Lung microvascular endothelial cell (primary cell): ENCODE data around the gene CD4. TPM values are rescaled to one million over a fixed set of nuclear protein-coding genes. Genes with fewer than 3 reads are reported as not detected.

Source experiments
- DNase-seq, 2 donors: peaks; one replicate each; pipeline versions ENCODE4 v3.0.0 to v3.0.0-alpha.2; 2010; ENCODE audit warnings: low read depth in 2 of 2
- total RNA-seq: library from RNA; depleted of rRNA; stranded (reverse); fragments of >200 nt; gene quantifications from 2 replicates; pipeline ENCODE4 v1.2.1, GENCODE V29; 2014

The CD4 gene
- total RNA-seq, 1 donor from 2014 or later = not detected

DNA sequence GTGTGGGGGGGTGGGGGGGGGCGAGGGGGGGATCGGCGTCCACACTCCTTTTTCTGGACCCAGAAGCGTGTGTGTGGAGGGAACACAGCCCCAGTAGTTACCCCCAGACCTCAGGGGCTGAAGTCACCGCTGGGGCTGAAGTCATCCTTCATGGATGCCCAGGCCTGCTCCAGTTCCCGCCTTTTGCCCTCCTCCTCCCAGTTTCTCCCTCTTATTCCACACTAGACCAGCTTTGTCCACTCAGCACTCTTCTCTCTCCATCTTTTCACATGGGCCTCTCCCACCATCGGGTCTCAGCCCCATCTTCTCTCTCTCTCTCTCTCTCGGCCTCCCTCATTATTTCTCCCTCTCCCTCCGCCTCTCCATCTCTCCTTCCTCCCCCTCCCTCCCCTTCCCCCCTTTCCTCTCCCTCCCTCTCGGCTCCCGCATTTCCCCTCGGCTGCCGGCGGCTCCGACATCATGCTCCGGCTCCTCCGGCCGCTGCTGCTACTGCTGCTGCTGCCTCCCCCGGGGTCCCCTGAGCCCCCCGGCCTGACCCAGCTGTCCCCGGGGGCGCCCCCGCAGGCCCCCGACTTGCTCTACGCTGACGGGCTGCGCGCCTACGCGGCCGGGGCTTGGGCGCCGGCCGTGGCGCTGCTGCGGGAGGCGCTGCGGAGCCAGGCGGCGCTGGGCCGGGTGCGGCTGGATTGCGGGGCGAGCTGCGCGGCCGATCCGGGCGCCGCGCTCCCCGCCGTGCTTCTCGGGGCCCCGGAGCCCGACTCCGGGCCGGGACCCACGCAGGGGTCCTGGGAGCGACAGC lies 38.9 kb downstream of the CD4 start, which contains the start of gene P3H3:
Gene P3H3 (plus strand): TSS at position 426 of the 799 bp plus-strand sequence. CDS start 34 bp downstream, at position 460.
- DNase-seq = peak; percentile 39 to 47

DNA sequence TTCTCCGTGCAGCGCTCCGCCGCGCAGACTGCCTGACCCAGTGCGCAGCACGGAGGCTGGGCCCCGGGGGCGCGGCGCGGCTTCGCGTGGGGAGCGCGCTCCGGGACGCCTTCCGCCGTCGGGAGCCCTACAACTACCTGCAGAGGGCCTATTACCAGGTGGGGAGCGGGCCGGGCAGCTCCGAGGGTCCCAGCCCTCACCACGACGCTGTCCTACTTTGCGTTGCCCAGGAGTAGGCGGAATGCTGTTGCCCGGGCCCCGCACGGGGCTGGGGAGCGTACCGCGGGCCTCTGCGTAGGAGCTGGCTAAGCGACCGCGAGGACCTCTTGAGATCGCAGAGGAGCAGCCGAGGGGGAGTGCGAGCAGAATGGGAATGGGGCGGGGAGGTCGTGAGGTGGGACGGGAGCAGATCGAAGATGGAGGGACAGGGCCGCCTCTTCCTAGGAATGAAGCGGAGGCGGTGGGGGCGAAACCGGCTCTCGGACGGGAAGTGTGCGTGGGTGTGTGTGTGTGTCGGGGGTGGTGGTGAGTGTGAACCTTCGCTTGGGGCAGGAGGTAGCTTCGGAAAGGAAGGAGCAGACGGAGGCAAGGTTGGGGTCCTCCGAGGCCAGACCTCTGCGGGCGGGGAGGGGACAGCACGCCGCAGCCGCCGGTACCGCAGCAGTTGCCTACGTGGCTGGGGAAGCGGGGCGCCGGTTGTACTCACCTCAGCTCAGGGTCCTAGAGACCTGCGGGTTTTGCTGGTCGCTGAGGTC lies 39.6 kb downstream of the CD4 start:
- DNase-seq = peak; percentile 58 to 66

DNA sequence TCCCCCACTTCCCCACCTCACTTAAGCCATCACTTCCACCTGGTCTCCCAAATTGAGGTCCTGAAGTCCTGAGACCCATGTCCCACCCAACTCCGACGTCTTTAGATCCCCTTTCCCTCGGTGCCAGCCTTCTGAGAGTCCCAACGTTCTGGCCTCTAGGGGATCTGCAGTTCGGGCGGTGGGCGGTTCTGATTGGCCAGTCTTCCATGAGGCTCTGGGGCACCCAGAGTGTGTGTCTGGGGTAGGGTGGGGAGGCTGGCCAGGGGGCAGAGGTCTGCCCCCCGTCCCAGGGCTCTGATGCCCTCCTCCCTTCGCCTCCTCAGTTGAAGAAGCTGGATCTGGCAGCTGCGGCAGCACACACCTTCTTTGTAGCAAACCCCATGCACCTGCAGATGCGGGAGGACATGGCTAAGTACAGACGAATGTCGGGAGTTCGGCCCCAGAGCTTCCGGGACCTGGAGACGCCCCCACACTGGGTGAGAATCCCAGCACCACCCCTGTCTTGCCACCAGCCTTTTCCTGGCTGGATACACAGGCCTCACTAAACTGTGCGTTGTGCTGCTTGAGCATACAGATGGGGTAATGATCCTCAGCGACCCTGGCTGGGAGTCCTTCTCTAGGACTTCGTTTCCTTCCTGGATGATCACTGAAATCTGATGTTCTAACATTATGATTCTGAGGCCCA lies 40.4 kb downstream of the CD4 start:
- no peak for DNase-seq

DNA sequence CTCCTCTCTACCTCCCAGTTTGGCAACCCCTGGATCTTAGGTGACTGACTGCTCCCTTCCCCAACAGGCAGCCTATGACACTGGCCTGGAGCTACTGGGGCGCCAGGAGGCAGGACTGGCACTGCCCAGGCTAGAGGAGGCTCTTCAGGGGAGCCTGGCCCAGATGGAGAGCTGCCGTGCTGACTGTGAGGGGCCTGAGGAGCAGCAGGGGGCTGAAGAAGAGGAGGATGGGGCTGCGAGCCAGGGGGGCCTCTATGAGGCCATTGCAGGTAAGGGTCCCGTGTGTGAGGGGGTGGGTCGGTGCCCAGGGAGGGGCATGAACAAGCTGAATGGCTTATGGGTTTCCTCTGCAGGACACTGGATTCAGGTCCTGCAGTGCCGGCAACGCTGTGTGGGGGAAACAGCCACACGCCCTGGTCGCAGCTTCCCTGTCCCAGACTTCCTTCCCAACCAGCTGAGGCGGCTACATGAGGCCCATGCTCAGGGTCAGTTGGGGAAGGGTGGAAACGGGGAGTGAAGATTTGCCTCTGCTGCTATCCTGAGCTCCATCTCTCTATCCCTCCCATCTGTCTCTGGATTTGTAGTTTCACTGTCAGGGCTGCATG lies 41.1 kb downstream of the CD4 start:
- DNase-seq = no peak

DNA sequence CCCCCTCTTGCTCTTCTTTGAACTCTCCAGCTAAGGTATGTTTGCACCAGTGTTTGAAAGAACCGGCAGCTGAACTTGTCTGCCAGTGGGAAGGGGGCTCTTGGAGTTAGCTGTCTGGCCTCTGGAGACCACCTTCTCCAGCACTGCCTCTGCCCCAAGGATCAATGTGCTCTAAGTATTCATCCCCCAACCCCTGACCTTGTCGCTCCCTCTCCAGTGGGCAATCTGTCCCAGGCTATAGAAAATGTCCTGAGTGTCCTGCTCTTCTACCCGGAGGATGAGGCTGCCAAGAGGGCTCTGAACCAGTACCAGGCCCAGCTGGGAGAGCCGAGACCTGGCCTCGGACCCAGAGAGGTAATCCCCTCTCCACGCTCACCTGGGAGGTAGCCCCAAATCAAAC lies 41.7 kb downstream of the CD4 start:
- no peak for DNase-seq

DNA sequence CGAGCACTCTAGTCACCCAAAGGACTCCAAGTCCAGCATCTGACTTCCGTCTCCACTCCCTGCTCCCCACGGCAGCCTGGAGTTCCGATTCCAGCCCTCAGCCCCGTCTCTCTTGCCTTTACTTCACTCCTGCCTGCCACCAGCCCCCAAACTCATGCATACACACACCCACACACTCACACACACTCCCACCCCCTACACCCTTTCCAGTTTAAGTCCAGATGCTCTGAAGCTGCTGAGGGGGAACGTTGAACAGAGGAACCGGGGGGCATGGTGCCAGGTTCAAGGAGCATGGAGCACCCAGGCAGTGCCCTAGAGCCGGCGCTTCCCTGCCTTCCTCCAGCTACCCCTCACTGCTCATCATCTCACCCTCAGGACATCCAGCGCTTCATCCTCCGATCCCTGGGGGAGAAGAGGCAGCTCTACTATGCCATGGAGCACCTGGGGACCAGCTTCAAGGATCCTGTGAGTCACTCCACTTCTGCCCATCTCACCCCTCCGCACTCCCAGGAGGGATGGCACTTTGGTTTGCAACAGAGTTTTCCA lies 42.2 kb downstream of the CD4 start:
- DNase-seq = no peak

DNA sequence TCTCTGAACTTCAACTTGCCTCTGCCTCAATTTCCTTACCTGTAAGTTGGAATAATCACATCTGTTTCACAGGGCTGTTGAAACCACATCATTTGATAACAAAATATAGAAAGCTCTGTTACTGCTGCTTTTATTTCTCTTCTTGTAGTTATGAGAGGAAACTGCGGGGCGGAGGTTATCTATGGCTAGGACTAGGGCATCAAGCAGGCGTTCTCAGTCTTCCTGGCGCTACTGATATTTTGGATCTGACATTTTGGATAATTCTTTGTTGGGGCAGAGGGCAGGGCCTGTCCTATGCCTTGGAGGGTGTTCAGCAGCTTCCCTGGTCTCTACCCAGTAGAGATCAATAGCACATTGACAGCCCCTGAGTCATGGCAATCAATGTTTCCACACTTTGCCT lies 42.8 kb downstream of the CD4 start:
- peak in 1 of 2 donors; percentile 31 for DNase-seq

DNA sequence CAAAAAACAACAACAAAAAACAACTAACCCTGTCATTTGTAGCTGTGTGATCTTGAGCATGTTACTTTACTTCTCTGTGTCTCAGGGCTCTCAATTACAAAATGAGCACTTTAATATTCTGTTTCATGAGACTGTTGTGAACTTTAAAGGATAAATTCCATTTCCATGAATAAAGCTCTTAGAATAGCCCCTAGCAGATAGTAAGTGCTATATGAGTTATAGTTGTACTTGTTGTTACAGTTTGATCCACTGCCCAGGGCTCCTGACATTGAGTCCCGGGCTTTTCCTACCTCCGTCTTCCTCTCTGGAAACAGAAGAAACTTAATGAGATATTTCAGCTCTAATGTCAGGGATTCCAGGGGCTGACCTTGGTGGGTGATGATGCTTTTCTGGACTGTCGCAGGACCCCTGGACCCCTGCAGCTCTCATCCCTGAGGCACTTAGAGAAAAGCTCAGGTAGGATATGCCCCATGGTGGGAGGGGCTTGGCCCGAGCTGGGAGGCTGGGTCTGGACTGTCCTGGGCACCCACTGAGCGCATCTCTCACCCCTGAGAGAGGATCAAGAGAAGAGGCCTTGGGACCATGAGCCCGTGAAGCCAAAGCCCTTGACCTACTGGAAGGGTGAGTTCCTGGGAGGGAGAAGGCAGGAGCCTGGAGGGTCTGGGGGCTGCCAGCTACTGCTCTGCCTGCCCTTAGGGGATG lies 44.0 kb downstream of the CD4 start:
- DNase-seq = no peak

DNA sequence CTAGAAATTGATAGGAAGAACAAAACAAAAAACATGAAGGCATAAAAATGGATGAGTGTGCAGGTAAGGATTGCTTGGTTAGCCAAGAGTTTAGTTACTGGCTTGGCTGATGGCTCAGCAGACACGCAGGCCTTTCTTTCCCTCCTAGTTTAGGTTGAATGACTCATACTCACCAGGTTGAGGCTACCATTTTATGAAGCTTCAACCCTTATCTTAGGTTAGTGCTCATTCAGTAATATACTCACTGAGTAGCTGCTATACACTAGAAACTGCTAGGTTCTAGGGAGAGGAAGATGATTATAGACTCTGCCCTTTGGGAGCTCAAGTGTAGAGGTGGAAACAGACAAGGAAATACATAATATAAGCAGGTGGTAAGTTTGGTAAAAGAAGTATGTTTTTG lies 44.9 kb downstream of the CD4 start:
- DNase-seq = no peak

DNA sequence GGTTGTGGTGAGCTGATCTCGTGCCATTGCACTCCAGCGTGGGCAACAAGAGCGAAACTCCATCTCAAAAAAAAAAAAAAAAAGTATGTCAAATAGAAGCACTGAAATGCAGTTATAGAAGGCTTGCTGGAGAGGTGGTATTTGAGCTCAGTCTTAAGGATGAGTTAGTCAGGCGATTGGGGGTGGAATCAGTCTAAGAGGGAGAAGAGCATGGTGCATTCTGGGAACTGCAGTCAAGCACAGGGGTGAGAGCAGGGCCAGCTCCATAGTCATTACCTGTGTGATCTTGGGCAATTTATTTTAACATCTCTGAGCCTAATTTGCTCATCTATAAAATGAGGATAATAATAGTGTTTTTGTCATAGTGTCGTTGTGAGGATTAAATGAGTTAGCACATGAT lies 45.5 kb downstream of the CD4 start:
- DNase-seq = no peak

DNA sequence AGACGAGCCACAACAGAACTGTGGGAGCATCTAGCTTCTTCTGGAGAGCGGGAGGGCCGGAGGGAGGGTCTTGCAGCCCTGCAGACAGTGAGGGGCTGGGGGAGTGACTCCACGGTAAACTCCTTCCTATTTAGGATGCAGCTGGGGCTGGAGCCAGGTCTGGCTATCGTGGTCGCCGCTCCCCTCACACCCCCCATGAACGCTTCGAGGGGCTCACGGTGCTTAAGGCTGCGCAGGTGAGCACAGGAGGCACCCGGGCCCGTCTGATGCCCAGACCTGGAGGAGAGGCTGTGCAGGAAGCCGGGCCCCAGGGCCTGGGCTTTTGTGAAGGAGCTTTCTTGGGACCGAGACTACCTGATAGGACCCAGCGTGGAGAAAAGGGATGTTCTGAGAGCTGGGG lies 47.5 kb downstream of the CD4 start:
- no peak for DNase-seq

DNA sequence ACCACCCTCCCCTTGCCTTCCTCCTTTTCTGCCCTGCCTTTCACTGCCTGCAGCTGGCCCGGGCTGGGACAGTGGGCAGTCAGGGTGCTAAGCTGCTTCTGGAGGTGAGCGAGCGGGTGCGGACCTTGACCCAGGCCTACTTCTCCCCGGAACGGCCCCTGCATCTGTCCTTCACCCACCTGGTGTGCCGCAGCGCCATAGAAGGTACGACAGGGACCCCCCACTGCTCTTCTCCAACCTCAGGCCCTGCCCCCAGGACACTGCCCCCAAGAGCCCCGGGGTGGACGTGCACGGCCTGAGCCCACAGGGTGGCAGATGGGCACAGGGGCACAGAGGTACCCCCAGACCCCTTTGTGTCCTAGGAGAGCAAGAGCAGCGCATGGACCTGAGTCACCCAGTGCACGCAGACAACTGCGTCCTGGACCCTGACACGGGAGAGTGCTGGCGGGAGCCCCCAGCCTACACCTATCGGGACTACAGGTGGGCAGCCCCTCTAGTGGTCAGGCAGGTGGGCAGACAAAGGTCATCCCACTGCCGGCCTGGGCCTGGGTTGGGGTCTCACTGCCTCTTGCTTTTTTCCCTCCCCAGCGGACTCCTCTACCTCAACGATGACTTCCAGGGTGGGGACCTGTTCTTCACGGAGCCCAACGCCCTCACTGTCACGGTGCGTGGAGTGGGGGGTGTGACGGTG lies 48.2 kb downstream of the CD4 start:
- no peak for DNase-seq

DNA sequence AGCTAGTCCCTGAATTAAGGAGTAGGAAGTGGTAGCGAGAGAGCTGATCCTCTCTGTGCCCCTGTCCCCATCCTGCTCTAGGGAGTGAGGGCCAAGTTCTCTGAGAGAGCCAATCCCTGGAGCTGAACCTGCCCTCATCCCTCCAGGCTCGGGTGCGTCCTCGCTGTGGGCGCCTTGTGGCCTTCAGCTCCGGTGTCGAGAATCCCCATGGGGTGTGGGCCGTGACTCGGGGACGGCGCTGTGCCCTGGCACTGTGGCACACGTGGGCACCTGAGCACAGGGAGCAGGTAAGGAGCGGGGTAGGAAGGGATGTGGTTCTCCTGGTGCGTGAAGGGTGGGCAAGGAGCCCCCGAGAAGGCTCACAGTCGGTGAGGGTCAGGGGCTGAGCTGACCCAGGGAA lies 49.5 kb downstream of the CD4 start:
- no peak for DNase-seq

DNA sequence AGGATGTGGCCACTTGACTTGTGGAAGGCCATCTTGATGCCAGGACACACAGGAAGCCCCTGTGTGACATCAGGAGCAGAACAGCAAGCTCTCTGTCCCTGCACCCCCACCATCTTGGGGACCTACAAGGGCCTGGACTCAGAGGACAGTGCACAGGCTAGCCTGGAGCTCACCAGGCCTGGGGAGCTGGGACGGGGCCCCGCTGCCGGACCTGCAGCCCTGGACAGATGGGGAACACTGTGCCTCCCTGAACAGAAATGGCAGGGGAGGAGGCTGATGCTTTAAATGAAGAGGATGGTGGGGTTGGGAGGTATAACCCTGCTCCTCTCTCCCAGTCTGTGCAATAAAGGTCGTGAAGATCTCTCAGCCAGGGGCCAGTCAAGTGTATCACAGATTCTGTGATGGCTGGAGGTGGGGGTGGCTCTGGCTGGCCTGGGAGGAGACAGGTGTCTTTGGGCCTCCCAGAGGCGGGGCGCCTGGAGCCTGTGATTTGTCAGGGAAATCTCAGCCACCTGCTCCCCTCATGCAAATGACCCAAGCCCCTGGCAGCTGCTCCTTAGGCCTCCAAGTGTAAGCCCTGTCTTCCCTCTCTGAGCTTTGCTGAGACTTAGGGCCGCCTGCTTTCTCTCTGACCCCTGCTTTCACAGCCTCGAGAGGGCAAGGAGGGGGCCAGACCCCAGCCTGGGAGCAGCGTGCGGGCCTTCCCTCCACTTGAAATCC lies 50.3 kb downstream of the CD4 start:
- no peak for DNase-seq

DNA sequence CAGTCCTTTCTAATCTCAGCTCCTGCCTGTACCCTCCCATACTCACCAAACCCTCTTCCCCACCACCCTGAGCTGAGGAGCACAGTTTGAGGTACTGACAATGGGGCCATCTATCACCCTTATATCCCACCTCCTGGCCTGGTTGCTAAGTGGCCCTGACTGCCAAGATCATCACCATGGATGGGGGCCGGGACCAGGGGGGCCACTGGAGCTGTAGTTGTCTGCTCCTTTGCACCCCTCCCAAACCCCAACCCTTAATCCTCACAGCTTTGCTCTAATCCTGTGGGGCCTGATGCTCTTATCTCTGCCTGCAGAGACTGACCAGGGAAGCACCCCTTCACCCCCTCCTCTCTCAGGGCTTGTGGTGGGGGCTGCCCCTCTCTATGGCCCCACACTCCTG lies 51.0 kb downstream of the CD4 start:
- DNase-seq = no peak

DNA sequence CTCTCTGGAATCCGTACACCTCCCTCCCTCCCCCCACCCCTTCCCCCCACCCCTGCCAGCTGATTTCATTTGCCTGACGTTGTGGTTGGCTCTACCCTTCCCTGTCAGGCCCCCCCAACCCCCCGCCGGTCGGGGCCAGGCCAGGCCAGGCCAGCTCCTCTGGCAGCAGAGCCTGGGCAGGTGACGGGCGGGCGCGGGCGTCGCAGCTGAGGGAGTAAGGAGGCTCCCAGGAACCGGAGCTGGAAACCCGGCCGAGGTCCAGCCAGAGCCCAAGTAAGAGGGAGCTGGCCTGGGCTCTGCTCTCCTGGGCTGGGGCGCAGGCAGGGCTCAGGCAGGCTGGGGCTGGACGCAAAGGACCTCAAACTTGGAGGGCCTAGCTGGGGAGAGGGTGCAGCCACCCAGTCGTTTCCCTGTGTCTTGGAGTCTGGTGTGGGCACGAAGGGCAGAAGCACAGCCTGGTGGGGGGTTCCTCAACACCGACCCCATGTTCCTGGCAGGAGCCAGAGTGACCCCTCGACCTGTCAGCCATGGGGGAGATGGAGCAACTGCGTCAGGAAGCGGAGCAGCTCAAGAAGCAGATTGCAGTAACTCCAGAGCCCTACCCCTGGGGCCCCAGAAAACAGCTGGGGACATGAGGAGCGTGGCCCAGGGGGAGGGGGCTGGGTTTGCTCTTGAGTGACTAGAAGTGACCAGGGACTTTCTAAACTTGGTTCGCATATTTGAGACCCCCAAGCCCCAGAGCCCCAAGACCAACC lies 51.6 kb downstream of the CD4 start, which contains the start of gene GNB3:
Gene GNB3 (plus strand): TSS at position 165 of the 755 bp plus-strand sequence. CDS start 363 bp downstream, at position 528.
- no peak for DNase-seq

DNA sequence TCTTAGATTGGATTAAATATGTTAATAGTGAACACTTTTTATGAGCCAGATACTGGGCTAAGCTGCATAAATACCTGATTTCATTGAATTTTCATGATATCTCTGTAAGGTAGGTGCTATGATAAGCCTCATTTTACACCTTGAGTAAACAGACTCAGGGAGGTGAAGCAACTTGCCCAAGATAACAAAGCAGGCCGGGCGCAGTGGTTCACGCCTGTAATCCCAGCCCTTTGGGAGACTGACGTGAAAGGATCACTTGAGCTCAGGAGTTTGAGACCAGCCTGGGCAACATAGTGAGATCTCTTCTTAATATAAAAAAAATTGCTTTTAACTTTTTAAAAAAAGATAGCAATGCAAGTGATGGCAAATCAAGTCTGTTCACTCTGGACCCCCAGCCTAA lies 52.7 kb downstream of the CD4 start:
- DNase-seq = no peak

DNA sequence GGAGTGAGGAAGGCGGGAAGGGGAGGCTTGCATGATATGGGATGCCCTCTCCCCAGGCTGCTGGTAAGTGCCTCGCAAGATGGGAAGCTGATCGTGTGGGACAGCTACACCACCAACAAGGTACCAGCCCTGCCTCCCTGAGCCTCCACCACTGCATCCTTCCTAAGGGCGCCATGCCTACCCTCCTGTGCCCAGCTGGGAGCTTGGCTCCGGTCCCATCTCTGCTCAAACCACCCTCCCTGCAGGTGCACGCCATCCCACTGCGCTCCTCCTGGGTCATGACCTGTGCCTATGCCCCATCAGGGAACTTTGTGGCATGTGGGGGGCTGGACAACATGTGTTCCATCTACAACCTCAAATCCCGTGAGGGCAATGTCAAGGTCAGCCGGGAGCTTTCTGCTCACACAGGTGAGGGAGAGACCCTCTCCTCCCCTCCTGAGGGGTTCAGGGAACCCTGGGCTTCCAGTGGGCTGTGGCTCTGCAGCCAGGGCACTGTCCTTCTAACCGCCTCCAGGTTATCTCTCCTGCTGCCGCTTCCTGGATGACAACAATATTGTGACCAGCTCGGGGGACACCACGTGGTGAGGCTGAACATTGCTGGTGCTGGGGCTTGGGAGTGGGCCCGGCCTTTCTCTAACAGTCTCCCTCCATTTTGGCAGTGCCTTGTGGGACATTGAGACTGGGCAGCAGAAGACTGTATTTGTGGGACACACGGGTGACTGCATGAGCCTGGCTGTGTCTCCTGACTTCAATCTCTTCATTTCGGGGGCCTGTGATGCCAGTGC lies 54.0 kb downstream of the CD4 start:
- peak in 1 of 2 donors; percentile 43 for DNase-seq
